Stimulated activated CD4-positive, alpha-beta T cell treated with anti-CD3 and anti-CD28 coated beads, TNF-alpha, amount 100 ng/mL, for 4 hours (primary cell): ENCODE results near the gene RACGAP1.
A peak's percentile ranks its signal among the peaks of the same experiment; 100 is the strongest.

Experiments
- DNase-seq, 3 experiments: peaks; one replicate each; pipeline ENCODE4 v3.0.0-alpha.2; 2020; ENCODE audit warnings: low read depth in 3 of 3

RACGAP1 gene

GRCh38 chr12:50057000-50057841 lies 31.9 kb upstream of the RACGAP1 start, which contains the start of gene ASIC1:
ASIC1 (plus strand) TSS chr12:50057596; CDS start chr12:50058767, 1,171 bp downstream.
- peak; percentile 5 to 42 (median 34) for DNase-seq

- no peak for DNase-seq
Measured at GRCh38 chr12:50056639-50056976, 31.3 kb upstream of the RACGAP1 start.

GRCh38 chr12:50055831-50056638 lies 30.7 kb upstream of the RACGAP1 start:
- peak; percentile 35 to 51 (median 47) for DNase-seq

GRCh38 chr12:50053583-50053982 lies 28.3 kb upstream of the RACGAP1 start:
- no peak for DNase-seq

GRCh38 chr12:50052964-50053363 lies 27.7 kb upstream of the RACGAP1 start:
- no peak for DNase-seq

GRCh38 chr12:50052544-50052943 lies 27.2 kb upstream of the RACGAP1 start:
- DNase-seq, result no peak

GRCh38 chr12:50051101-50051806 lies 26.0 kb upstream of the RACGAP1 start:
- DNase-seq, result no peak

GRCh38 chr12:50050410-50051098 lies 25.3 kb upstream of the RACGAP1 start:
- DNase-seq, result no peak

- no peak for DNase-seq
Measured at GRCh38 chr12:50050119-50050385, 24.8 kb upstream of the RACGAP1 start.

GRCh38 chr12:50049254-50050118 lies 24.2 kb upstream of the RACGAP1 start:
- DNase-seq, result no peak

- no peak for DNase-seq
Measured at GRCh38 chr12:50047693-50048250, 22.5 kb upstream of the RACGAP1 start.

- DNase-seq, result no peak
Measured at GRCh38 chr12:50043854-50044253, 18.6 kb upstream of the RACGAP1 start.

GRCh38 chr12:50043308-50043707 lies 18.0 kb upstream of the RACGAP1 start:
- DNase-seq, result no peak

GRCh38 chr12:50042693-50043092 lies 17.4 kb upstream of the RACGAP1 start:
- no peak for DNase-seq

- no peak for DNase-seq
Measured at GRCh38 chr12:50041962-50042361, 16.7 kb upstream of the RACGAP1 start.

GRCh38 chr12:50041062-50041860 lies 16.0 kb upstream of the RACGAP1 start:
- no peak for DNase-seq

- no peak for DNase-seq
Measured at GRCh38 chr12:50040657-50041056, 15.4 kb upstream of the RACGAP1 start.

GRCh38 chr12:50039151-50039835 lies 14.0 kb upstream of the RACGAP1 start:
- peak; percentile 69 to 92 (median 76) for DNase-seq

GRCh38 chr12:50038336-50038735 lies 13.0 kb upstream of the RACGAP1 start:
- no peak for DNase-seq
